HG03521 (cell line): ENCODE measurements around the gene TMC6.

Experiments
- ATAC-seq: cut with Tn5 transposase; IDR thresholded peaks from one replicate; pipeline ENCODE4 v1.9.1; 2021; ENCODE audit warnings: mild to moderate bottlenecking, moderate library complexity; ENCODE audit not compliant: unreplicated experiment

Gene TMC6

DNA sequence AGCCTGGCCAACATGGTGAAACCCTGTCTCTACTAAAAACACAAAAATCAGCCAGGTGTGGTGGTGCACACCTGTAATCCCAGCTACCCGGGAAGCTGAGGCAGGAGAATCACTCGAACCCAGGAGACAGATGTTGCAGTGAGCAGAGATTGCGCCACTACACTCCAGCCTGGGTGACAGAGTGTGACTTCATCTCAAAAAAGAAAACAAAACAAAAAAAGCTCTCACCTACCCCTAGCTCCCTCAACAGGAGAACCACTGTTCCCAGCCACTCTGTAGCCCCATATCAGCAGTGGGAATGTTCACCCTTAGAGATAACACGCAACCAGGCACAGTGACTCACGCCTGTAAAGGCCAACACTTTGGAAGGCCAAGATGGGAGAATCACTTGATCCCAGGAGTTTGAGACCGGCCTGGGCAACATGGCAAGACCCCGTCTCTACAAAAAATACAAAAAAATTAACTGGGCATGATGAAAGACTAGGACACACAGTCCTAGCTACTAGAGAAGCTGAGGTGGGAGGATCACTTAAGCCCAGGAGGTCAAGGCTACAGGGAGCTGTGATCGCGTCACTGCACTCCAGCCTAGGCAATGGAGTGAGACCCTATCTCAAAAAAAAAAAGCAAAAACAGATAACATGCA, 7.4 kb upstream of the TMC6 start:
- no peak for ATAC-seq

DNA sequence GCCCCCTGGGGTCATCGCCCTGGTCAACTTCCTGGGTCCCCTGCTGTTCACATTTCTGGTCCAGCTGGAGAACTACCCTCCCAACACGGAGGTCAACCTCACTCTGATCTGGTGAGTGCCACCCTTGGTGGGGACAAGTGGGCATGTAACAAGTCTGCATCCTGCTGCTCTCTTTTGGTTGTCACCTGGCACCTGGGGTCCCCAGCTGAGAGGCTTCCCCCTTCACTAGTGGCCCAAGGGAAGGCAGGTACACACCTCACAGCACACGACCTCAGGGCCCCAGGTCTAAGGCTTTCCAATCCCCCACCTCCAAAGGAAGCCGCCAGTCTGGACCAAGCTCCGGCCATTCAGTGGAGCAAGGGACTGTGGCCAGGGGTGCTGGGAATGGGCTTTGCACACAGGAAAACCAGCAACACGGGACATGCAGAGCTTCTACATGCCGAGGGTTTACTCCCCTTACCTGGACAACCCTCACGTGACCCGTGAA, 6.4 kb upstream of the TMC6 start:
- no peak for ATAC-seq

GRCh38 chr17:78133971-78134898, 5.7 kb upstream of the TMC6 start:
- no peak for ATAC-seq

GRCh38 chr17:78133179-78133951, 4.8 kb upstream of the TMC6 start:
- no peak for ATAC-seq

DNA sequence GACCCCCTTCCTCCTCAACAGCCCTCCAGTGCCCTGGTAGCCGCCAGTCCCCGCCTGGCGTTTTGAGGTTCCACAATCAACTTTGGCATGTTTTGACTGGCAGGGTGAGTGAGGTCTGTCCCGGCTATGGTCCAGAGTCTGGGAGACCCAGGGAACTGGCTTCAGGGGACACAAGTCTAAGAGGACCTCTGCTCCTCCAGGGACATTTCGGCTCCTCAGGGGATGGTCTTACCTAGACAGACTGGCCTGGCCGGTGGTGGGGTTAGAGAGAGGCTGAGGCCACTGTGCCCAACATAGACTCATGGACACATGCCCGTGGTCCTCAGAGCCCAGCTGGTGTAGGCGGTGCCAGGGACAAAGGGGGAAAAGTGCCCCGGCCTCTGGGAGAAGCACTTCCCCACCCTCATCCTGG, 4.2 kb upstream of the TMC6 start:
- no peak for ATAC-seq

DNA sequence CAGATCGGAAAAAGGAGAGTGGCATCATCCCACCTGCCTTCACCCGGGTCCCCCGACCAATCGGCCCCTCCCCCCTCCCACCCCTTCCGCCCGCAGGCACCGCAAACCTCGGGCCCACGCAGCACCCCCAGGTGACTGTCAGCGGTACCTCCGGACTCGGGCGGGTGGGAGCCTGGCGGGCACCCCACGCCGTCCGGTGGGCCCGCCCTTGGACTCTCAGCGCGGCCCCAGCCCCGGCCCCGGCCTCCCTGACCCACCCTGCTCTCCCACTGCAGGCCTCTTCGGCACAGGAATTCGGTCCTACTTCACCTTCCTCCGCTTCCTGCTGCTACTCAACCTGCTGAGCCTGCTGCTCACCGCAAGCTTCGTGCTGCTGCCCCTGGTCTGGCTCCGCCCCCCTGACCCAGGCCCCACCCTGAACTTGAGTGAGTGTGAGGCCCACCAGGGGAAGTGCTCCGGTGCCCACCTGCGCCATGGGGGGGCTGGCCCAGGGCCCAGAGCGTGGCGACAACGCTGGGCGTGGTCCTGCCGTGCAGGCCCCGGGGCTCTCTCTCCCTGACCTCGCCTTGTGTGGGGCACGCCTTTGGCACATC, 3.6 kb upstream of the TMC6 start:
- no peak for ATAC-seq

DNA sequence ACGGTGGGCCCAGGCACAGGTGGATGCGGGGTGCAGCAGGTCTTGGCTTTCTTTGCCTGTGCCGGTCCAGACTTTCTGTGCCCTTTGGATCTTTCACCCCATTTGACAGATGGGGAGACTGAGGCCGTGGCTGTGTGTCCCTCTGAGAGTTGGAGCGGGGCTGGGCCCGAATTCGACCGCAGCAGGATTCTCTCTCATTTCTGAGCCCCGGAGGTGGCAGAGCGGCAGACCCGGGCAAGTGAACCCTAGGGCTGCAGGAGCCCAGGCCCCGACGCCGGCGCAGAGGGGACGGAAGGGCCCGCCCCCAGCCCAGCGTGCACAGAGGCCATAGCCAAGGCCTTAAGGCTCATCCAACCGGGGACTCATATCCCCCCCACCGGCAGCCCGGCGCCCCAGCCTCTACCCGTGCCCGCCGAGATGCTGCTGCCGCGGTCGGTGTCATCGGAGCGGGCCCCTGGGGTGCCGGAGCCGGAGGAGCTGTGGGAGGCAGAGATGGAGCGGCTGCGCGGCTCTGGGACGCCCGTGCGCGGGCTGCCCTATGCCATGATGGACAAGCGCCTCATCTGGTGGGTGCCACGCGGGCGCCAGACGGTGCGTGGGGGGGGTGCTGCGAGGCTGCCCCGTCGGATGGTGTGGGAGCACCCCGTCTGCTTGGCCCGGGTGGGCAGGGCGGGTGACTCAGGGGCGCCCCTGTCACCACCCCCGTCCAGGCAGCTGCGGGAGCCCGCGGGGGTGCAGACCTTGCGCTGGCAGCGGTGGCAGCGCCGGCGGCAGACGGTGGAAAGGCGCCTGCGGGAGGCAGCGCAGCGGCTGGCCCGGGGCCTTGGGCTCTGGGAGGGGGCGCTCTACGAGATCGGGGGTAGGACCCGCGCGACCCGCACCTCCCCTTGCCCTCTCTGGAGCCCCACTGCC, 2.9 kb upstream of the TMC6 start:
- no peak for ATAC-seq

DNA sequence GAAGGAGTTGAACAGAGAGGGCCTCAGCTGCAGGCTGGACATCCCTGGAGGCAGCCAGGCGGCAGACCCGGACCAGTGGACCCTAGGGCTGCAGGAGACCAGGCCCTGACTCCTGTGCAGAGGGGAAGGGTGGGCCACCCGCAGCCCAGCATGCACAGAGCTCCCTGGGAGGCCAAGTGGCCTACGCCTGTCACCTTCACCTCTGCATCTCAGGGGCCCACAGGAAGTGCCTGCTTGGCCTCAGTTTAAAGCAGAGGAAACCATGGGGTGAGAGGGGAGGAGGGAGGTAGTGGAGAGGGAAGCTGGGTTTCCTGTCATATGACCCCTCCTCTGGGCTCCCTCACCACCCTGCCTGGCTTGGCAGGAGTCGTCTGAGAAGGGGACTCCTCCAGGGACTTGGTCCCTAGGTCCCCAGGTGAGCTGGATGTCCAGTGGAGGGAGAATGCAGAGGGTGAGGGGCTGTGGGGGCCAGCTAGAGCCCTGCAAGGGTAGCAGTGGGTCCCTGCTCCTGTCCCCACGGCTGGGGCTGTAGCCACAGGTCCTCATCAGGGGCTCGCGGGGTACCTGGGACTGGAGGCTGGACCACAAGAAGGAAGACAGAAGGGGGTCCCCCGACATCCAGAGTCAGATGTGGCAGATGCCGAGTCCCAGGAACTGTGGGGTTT, 2.0 kb upstream of the TMC6 start, which contains the start of gene TMC8:
Gene TMC8, plus strand, starts transcription at position 335 of the 665 bp plus-strand sequence. CDS start 818 bp downstream, outside the sequence.
- no peak for ATAC-seq

- ATAC-seq: no peak
These were observed 1.5 kb upstream of the TMC6 start for GRCh38 chr17:78130090-78130436.

GRCh38 chr17:78129351-78130089, 965 bp upstream of the TMC6 start:
- no peak for ATAC-seq

DNA sequence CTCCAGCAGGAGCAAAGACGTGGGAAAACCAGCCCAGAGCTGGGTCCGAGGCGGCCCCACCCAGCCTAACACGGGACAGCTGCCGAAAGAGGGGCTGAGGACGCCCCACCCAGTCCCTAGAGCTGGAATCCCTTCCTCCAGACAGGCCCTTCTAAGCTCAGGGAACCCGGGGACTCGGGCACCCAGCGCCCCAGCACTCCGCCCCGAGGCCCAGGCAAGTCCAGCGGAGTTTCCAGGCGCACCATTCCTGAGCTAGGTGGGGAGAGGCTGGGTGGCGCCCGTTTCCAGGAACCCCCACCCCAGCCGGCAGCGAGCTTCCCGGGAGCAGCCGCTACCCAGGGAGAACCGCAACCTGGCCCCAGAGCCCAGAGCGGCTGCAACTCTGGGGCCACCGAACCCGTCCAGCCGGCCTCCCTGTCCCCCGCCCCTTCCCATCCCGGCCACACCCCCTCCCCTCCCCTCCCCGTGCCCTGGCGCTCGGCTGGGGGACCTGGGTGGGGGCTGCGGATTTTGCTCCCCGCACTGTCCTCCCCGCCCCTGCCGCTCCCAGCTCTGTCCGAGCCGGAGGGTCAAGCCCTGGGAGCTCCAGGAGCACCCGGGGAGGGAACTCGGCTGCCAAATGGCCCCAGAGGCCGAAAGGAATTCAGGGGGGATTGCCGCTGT, 536 bp downstream of the TMC6 start:
- no peak for ATAC-seq

- no peak for ATAC-seq
These were observed 1.2 kb downstream of the TMC6 start for GRCh38 chr17:78127239-78127887.

GRCh38 chr17:78126895-78127238, 1.7 kb downstream of the TMC6 start:
- ATAC-seq: no peak

GRCh38 chr17:78125976-78126894, 2.3 kb downstream of the TMC6 start:
- no peak for ATAC-seq

- ATAC-seq: no peak
These were observed 3.2 kb downstream of the TMC6 start for GRCh38 chr17:78125138-78125913.

GRCh38 chr17:78124836-78125137, 3.8 kb downstream of the TMC6 start:
- no peak for ATAC-seq
